ENCODE measurements around the gene DAZAP1.

Gene DAZAP1

DNA sequence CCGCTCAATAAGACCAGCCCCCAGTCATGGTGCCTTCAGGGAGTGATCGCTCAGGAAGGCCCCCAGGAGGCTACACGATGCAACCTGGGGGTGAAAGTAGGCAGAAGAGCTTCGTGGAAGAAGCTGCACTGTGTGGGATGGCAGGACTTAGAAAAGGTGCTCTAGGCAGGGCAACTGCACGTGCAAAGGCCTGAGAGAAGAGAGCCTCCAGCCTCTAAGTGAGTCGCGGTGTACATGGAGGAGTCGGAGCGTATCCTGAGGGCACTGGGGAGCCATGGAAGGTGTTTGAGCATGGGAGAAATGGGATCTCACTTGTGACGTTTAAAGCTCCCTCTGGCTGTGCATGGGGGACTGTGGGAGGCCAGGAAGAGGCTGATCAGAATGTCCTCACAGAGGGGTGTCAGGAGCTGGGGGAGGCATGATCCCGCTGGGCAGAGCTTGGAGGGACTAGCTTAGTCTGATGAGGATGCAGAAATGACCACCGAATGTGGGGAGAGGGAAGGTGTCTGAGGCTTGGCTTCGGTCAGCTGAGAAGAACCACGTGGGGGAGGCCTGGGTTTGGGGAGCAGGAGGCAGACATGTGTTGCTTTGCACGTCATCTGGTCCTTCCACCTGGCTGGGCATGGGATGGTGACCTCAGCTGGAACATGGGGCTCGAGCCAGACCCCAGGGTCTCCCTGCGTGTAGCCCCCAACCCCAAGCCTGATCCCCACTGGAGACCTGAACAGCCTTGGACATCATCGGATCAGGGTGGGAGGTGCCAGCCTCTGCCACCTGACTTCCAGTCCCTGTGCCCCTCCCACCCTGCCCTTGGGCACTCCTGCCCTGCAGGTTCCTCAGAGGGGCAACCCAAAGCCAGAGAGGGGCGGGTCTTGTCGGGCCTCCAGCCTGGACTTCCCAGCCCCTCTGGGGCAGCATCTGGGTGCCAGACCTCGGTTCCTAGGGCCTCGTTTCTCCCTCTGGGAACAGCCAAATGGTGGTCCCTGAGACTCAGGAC lies 43.6 kb downstream of the DAZAP1 start:
- Histone ChIP-seq H3K4me3 (ENCODE audit: insufficient read depth in 1 of 2, low read depth in 1 of 2, low read length in 2 of 2) (no peak overlapping the region), H3K27ac (ENCODE audit: low read length, poor library complexity, severe bottlenecking) (no peak overlapping the region), H2AFZ (ENCODE audit: low read depth, low read length) (no peak overlapping the region), H3K79me1 (replicated peaks; ENCODE audit: low read length, poor library complexity, severe bottlenecking) (no peaks in the 10 kb centered on the region), H2BK120ac (ENCODE audit: low read depth, low read length) (no peak overlapping the region), H2BK12ac (ENCODE audit: low read length in 2 of 2) (no peak overlapping the region), H2BK5ac (ENCODE audit: low read depth, low read length, poor library complexity, severe bottlenecking) (no peak overlapping the region), H3K27me3 (ENCODE audit: control insufficient read depth in 1 of 2, insufficient read depth in 1 of 2, low read length in 2 of 2) (peaks cover 68 to 92% of the 10 kb centered on the region in 2 experiments), H3K14ac (ENCODE audit: low read length in 2 of 2) (no peak overlapping the region), H3K9ac (ENCODE audit: low read length) (no peak overlapping the region), H3K36me3 (ENCODE audit: control insufficient read depth in 1 of 2, insufficient read depth in 2 of 2, low read depth in 1 of 2, low read length in 2 of 2) (no peaks in the 10 kb centered on the region), H3K4me1 (ENCODE audit: control insufficient read depth, insufficient read depth, low read depth, low read length) (peaks cover 22% of the 10 kb centered on the region), H3K4ac (ENCODE audit: low read depth in 1 of 2, low read length in 2 of 2) (no peak overlapping the region), H2BK15ac (ENCODE audit: low read depth, poor library complexity, severe bottlenecking) (no peak overlapping the region), H3K4me2 (ENCODE audit: low read length, poor library complexity, severe bottlenecking) (no peak overlapping the region), H3K18ac (ENCODE audit: low read depth in 1 of 2, low read length in 2 of 2) (no peak overlapping the region), H4K91ac (ENCODE audit: low read length) (no peak overlapping the region), H2AK5ac (ENCODE audit: low read length, severe bottlenecking) (no peak overlapping the region), H3K23ac (ENCODE audit: low read length in 2 of 2) (no peak overlapping the region), H4K8ac (ENCODE audit: low read length) (no peak overlapping the region), H3K9me3 (ENCODE audit: control insufficient read depth, low read length) (no peaks in the 10 kb centered on the region)
- WGBS, result 71% methylated on average over 22 of the region's 22 CpGs
- no peak for DNase-seq

DNA sequence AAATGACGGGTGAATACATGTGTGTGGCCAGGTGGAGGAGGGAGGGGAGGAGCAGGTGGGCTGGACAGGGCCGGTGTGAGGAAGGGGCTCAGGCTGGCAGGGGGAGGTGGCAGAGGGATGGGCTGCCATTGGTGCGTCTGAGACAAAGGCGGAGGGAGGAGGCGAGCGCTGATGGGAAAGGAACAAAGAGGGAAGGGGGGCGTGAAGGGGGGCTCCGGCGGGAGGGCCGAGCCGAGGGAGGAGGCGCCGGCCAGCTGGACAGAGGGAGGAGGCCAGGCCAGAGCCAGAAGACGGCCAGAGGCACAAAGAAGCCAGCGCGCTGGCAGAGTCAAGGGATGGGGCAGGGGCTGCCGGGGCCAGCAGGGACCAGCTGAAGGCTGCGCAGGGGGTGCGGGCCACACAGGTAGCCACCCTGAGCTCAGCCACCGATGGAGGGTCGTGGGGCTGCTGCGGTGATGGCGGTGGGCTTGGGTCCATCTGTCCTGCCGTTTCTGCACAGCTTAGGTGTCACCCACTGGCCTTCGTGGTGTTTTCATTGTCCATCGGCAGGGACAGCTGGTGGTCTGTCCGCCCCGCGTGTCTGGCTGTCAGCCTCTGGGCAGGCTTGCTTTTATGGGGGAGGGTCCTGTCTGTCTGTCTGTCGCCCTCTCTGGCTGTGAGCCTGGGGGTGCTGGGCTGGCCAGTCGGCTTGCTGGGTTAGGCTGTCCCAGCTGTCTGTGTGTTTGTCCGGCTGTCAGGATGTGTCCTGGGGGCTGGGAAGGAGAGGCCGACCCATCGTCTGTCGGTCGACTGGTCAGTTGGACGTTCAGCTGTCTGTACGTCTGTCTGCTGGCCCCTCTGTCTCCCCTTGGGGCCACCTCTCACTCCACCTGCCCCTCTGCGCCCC lies 44.8 kb downstream of the DAZAP1 start:
- Histone ChIP-seq H3K27me3 (ENCODE audit: control insufficient read depth in 1 of 2, insufficient read depth in 1 of 2, low read length in 2 of 2) (peaks cover 68 to 92% of the 10 kb centered on the region in 2 experiments), H2BK12ac (ENCODE audit: low read length in 2 of 2) (no peak overlapping the region), H3K14ac (ENCODE audit: low read length in 2 of 2) (no peak overlapping the region), H3K9me3 (ENCODE audit: control insufficient read depth, low read length) (no peaks in the 10 kb centered on the region), H3K27ac (ENCODE audit: low read length, poor library complexity, severe bottlenecking) (no peak overlapping the region), H3K4ac (ENCODE audit: low read depth in 1 of 2, low read length in 2 of 2) (no peak overlapping the region), H3K18ac (ENCODE audit: low read depth in 1 of 2, low read length in 2 of 2) (no peak overlapping the region), H4K91ac (ENCODE audit: low read length) (no peak overlapping the region), H2AK5ac (ENCODE audit: low read length, severe bottlenecking) (no peak overlapping the region), H2BK120ac (ENCODE audit: low read depth, low read length) (no peak overlapping the region), H3K36me3 (ENCODE audit: control insufficient read depth in 1 of 2, insufficient read depth in 2 of 2, low read depth in 1 of 2, low read length in 2 of 2) (peaks cover 0 to 4% of the 10 kb centered on the region in 2 experiments), H3K4me1 (ENCODE audit: control insufficient read depth, insufficient read depth, low read depth, low read length) (peaks cover 16% of the 10 kb centered on the region), H2BK5ac (ENCODE audit: low read depth, low read length, poor library complexity, severe bottlenecking) (no peak overlapping the region), H3K23ac (ENCODE audit: low read length in 2 of 2) (no peak overlapping the region), H2AFZ (ENCODE audit: low read depth, low read length) (no peak overlapping the region), H4K8ac (ENCODE audit: low read length) (no peak overlapping the region), H3K79me1 (replicated peaks; ENCODE audit: low read length, poor library complexity, severe bottlenecking) (no peaks in the 10 kb centered on the region), H3K4me2 (ENCODE audit: low read length, poor library complexity, severe bottlenecking) (no peak overlapping the region), H3K4me3 (ENCODE audit: insufficient read depth in 1 of 2, low read depth in 1 of 2, low read length in 2 of 2) (no peak overlapping the region), H2BK15ac (ENCODE audit: low read depth, poor library complexity, severe bottlenecking) (no peak overlapping the region), H3K9ac (ENCODE audit: low read length) (no peak overlapping the region)
- no peak for DNase-seq
- 59% methylated on average over 38 of the region's 39 CpGs for WGBS

DNA sequence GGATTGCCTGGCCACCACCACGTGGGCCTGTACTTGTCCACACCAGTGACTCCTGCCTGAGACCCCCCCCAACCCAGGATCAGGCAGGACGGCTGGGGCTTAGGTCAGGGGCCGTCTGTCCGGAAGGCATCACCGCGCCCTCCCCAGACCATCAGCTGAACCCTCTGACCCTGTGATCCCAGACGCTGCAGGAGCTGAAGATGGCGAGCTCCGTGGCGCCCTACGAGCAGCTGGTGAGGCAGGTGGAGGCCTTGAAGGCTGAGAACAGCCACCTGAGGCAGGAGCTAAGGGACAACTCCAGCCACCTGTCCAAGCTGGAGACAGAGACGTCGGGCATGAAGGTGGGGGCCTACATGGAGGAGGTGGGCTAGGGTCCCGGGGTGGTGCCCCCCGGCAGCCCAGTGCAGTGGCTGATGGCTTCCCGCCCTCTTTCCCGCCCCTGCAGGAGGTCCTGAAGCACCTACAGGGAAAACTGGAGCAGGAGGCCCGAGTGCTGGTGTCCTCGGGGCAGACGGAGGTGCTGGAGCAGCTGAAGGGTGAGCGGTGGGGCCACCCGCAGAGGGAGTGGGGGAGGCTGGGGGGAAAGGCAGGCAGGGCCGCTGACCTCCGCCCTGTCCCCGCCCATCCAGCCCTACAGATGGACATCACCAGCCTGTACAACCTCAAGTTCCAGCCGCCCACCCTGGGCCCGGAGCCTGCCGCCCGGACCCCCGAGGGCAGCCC lies 45.6 kb downstream of the DAZAP1 start:
- peaks cover 16% of the 10 kb centered on the region for H3K4me1 ChIP-seq (ENCODE audit: control insufficient read depth, insufficient read depth, low read depth, low read length)
- H3K27me3 ChIP-seq (ENCODE audit: control insufficient read depth in 1 of 2, insufficient read depth in 1 of 2, low read length in 2 of 2), result peaks cover 66 to 91% of the 10 kb centered on the region in 2 experiments
- H2BK5ac ChIP-seq (ENCODE audit: low read depth, low read length, poor library complexity, severe bottlenecking), result no peak overlapping the region
- H3K4me2 ChIP-seq (ENCODE audit: low read length, poor library complexity, severe bottlenecking), result no peak overlapping the region
- H2BK12ac ChIP-seq (ENCODE audit: low read length in 2 of 2), result no peak overlapping the region
- H3K23ac ChIP-seq (ENCODE audit: low read length in 2 of 2), result no peak overlapping the region
- no peak overlapping the region for H2AFZ ChIP-seq (ENCODE audit: low read depth, low read length)
- WGBS, result 76% methylated on average over 27 of the region's 30 CpGs
- H3K27ac ChIP-seq (ENCODE audit: low read length, poor library complexity, severe bottlenecking), result no peak overlapping the region
- H2BK15ac ChIP-seq (ENCODE audit: low read depth, poor library complexity, severe bottlenecking), result no peak overlapping the region
- H4K91ac ChIP-seq (ENCODE audit: low read length), result no peak overlapping the region
- no peak overlapping the region for H3K4ac ChIP-seq (ENCODE audit: low read depth in 1 of 2, low read length in 2 of 2)
- H4K8ac ChIP-seq (ENCODE audit: low read length), result no peak overlapping the region
- H3K79me1 ChIP-seq (replicated peaks; ENCODE audit: low read length, poor library complexity, severe bottlenecking), result no peaks in the 10 kb centered on the region
- no peak overlapping the region for H2BK120ac ChIP-seq (ENCODE audit: low read depth, low read length)
- H3K36me3 ChIP-seq (ENCODE audit: control insufficient read depth in 1 of 2, insufficient read depth in 2 of 2, low read depth in 1 of 2, low read length in 2 of 2), result peaks cover 0 to 4% of the 10 kb centered on the region in 2 experiments
- H3K14ac ChIP-seq (ENCODE audit: low read length in 2 of 2), result no peak overlapping the region
- no peaks in the 10 kb centered on the region for H3K9me3 ChIP-seq (ENCODE audit: control insufficient read depth, low read length)
- H3K4me3 ChIP-seq (ENCODE audit: insufficient read depth in 1 of 2, low read depth in 1 of 2, low read length in 2 of 2), result no peak overlapping the region
- H2AK5ac ChIP-seq (ENCODE audit: low read length, severe bottlenecking), result no peak overlapping the region
- H3K18ac ChIP-seq (ENCODE audit: low read depth in 1 of 2, low read length in 2 of 2), result no peak overlapping the region
- no peak for DNase-seq
- H3K9ac ChIP-seq (ENCODE audit: low read length), result no peak overlapping the region
